Cerebellar nuclear complex (tissue), 1 donor: ENCODE measurements around the gene AKAP13.
"Not testable (repeated sequence)": the region's sequence is repeated elsewhere in the genome, so short reads cannot be mapped to it uniquely, and the experiment has no call there.

Experiments used
- DNase-seq, 2 experiments: peaks; one replicate each; lab custom pipeline; 2025; lab: John Stamatoyannopoulos, UW

AKAP13 gene

GRCh38 chr15:85380217-85380811, at the start of gene AKAP13:
Gene AKAP13, plus strand, starts transcription at chr15:85380603. Its CDS starts 105,118 bp downstream, at chr15:85485721.
- peak in 1 of 2 experiments; percentile 3 for DNase-seq

- DNase-seq, result no peak
Measured at GRCh38 chr15:85330901-85331588, 49.4 kb upstream of the AKAP13 start.

GRCh38 chr15:85331655-85332285, 48.6 kb upstream of the AKAP13 start:
- no peak for DNase-seq

GRCh38 chr15:85333132-85333831, 47.1 kb upstream of the AKAP13 start:
- DNase-seq, result no peak

- no peak for DNase-seq
Measured at GRCh38 chr15:85334241-85334640, 46.2 kb upstream of the AKAP13 start.

GRCh38 chr15:85335193-85335942, 45.0 kb upstream of the AKAP13 start:
- no peak for DNase-seq

- DNase-seq, result no peak
Measured at GRCh38 chr15:85336880-85337279, 43.5 kb upstream of the AKAP13 start.

- DNase-seq, result no peak
Measured at GRCh38 chr15:85337425-85338074, 42.9 kb upstream of the AKAP13 start.

- no peak for DNase-seq
Measured at GRCh38 chr15:85340321-85340665, 40.1 kb upstream of the AKAP13 start.

GRCh38 chr15:85340852-85341251, 39.6 kb upstream of the AKAP13 start:
- DNase-seq, result no peak

GRCh38 chr15:85342163-85342562, 38.2 kb upstream of the AKAP13 start:
- not testable (repeated sequence) for DNase-seq

- not testable (repeated sequence) for DNase-seq
Measured at GRCh38 chr15:85343443-85343842, 37.0 kb upstream of the AKAP13 start.

GRCh38 chr15:85344241-85344640, 36.2 kb upstream of the AKAP13 start:
- DNase-seq, result not testable (repeated sequence)

- DNase-seq, result not testable (repeated sequence)
Measured at GRCh38 chr15:85344653-85345114, 35.7 kb upstream of the AKAP13 start.

GRCh38 chr15:85345196-85345918, 35.0 kb upstream of the AKAP13 start:
- not testable (repeated sequence) for DNase-seq

GRCh38 chr15:85346462-85347084, 33.8 kb upstream of the AKAP13 start:
- not testable (repeated sequence) for DNase-seq

GRCh38 chr15:85347264-85348047, 32.9 kb upstream of the AKAP13 start:
- DNase-seq, result not testable (repeated sequence)

- DNase-seq, result not testable (repeated sequence)
Measured at GRCh38 chr15:85348048-85348766, 32.2 kb upstream of the AKAP13 start.

GRCh38 chr15:85349062-85349461, 31.3 kb upstream of the AKAP13 start:
- DNase-seq, result not testable (repeated sequence)
